ENCODE data around the gene PHACTR3.

The PHACTR3 gene

DNA sequence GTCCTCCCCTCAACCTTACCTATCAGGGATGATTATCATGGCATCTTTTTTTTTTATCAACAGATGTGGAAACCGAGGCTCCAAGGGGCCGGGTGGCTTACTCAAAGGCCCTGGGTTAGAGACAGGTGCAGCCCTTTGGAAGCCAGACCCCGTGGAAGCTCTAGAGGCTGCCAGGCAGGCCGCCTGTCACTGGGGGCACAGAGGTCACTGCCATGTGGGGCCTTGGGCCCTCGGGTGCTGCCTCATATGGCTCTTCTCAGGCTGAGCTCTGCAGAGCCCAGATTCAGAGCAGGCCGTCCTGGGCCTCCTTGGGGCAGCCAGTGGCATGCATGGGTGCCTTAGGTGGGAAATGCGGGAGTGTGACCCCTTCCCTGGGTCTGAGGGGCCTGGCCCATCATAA is 136.3 kb downstream of the PHACTR3 start:
- Mint-ChIP-seq H3K4me3 (no peak overlapping the region), H3K9me3 (no peaks in the 10 kb centered on the region), H3K36me3 (no peaks in the 10 kb centered on the region), H3K4me1 (no peaks in the 10 kb centered on the region), H3K27me3 (no peaks in the 10 kb centered on the region), H3K27ac (no peak overlapping the region)
- no peak for DNase-seq
- CTCF ChIA-PET: no interaction called here

DNA sequence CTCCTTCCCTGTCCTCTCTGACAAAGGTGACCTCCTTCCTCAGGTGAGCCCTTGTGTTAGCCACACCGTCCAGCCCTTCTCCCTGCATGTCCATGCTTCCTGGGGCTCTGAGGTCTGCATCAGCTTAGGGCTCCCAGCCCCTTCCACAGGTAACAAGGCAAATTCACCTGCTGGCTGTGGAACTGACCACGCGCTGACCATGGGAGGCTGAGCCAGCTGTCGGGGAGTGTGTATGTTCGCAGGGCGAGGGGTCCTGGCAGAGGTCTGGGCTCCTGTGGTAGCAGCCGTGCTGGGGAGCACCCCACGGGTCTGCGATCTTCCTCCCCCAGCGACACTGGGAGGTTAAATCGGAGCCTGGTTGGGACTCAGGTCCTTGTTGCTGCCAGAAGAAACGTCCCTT is 136.7 kb downstream of the PHACTR3 start:
- Mint-ChIP-seq H3K9me3 (no peaks in the 10 kb centered on the region), H3K27me3 (no peaks in the 10 kb centered on the region), H3K4me3 (no peak overlapping the region), H3K36me3 (no peaks in the 10 kb centered on the region), H3K4me1 (no peaks in the 10 kb centered on the region), H3K27ac (no peak overlapping the region)
- no peak for DNase-seq
- CTCF ChIA-PET: no interaction called here

DNA sequence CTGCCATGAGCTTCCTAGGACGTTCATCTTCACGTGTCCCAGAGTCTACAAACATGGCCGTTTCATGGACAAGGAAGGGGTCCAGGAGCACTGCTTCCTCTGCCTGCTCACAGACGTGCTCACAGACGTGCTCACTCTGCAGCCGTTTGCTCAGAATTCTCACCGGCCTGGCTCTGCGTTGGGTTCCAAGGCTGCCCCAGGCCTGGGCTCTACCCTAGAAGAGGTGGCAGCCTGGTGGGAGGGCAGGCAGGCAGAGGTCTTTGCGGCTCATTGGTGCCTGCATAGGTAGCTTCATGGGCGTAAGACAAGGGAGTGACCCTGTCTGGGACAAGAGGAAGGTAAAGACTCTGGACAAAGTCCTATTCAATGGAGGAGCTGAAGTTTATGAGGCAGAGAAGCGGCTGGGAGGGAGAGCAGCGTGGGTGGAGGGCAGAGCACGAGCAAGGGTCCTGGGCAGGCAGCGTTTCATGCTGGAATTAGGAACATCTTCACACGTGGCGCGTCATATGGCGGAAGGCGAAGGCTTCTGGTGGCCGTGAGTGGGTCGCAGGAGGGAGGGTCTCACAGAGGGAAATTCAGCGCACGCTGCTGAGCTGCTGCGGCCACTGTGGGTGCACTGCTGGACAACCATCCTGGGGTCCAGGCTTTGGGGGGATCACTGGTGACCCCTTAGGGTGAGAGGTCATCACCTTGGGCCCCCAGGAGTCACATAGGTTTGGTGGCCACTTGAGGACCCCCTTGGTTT is 138.2 kb downstream of the PHACTR3 start:
- peaks cover 2% of the 10 kb centered on the region for H3K27me3 Mint-ChIP-seq
- no peak overlapping the region for H3K27ac Mint-ChIP-seq
- H3K36me3 Mint-ChIP-seq: no peaks in the 10 kb centered on the region
- CTCF ChIA-PET: interaction anchor here (0.7 kb wide), 1 partner anchor 143 kb away, joined by 3 read pairs; no protein-coding TSS in a partner anchor
- H3K4me3 Mint-ChIP-seq: no peak overlapping the region
- no peak for DNase-seq
- no peaks in the 10 kb centered on the region for H3K9me3 Mint-ChIP-seq
- H3K4me1 Mint-ChIP-seq: no peaks in the 10 kb centered on the region

DNA sequence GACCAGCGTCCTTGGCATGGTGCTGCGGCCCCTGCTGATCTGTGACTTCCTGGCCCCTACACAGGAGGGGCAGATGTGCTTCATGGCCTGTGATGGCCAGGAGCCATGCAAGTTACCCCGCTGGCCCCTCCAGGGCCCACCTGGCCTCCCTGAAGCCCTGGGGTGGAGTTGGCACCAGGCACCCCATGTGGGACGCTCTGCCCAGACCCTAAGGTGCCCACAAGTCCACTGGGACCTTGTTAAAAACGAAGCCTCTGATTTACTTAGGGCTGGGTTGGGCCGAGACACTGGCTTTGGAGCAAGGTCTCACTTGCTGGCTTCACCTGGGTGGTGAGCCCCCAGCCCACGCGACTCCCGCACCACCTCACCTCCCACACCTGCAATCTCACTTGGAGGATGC is 139.0 kb downstream of the PHACTR3 start:
- no peak overlapping the region for H3K4me3 Mint-ChIP-seq
- no peaks in the 10 kb centered on the region for H3K36me3 Mint-ChIP-seq
- no peaks in the 10 kb centered on the region for H3K4me1 Mint-ChIP-seq
- H3K9me3 Mint-ChIP-seq: no peaks in the 10 kb centered on the region
- H3K27ac Mint-ChIP-seq: no peak overlapping the region
- no peak for DNase-seq
- H3K27me3 Mint-ChIP-seq: peaks cover 4% of the 10 kb centered on the region
- CTCF ChIA-PET: no interaction called here

DNA sequence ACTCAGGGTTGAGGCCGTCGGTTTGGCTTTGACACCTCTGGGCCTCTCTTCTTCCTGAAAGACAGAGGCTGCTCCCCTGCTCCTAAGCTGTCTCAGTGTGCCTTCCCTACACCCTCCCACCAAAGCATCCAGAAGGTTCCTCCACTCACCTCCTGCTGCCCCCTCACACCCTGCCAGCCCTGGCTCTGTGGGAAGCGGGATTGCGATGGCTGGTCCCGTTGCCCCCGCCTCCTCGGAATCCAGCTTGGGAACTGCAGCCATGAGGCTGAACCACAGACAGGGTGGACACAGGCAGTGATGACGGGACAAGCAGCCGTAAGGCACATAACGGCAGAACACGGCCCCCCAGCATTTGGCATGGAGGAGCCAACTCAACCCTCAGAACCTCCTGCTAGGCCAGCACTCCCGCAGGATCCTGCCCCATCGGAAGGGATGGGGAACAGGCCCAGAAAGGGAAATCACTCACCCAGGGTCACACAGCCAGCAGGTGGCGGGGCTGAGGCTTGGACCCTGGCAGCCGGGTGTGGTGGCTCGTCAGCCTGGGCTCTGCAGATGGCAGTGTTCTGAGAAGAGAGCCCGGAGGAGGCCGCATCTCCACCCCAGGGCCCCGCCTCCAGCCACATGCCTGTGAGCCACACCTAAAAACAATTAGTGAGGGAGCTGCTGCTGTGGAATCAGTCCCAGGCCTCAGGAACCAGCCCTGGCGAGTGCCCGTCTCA is 139.6 kb downstream of the PHACTR3 start:
- Mint-ChIP-seq H3K4me1 (no peaks in the 10 kb centered on the region), H3K9me3 (no peaks in the 10 kb centered on the region), H3K27ac (no peak overlapping the region), H3K36me3 (no peaks in the 10 kb centered on the region), H3K4me3 (no peak overlapping the region), H3K27me3 (peaks cover 4% of the 10 kb centered on the region)
- CTCF ChIA-PET: no interaction called here
- no peak for DNase-seq

DNA sequence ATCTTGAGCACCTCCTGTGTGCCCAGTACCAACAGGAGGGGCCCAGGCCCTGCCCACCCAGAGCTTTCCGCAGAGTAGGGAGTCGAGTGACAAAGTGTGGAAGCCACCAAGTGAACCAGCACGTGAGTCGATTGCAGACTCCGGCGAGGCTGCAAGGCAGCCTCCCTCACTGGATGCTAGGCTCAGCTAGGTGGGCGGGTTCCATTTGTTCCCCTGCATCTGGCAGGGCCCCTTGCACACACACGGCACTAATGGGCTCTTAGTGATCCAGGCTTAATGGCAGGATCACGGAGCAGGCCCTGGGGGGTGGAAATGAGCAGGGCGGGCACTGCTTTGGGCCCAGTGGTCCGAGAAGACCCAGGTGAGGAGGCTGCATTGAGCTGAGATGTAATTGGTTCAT is 140.4 kb downstream of the PHACTR3 start:
- no peaks in the 10 kb centered on the region for H3K9me3 Mint-ChIP-seq
- H3K36me3 Mint-ChIP-seq: no peaks in the 10 kb centered on the region
- no peak for DNase-seq
- H3K27ac Mint-ChIP-seq: no peak overlapping the region
- peaks cover 4% of the 10 kb centered on the region for H3K27me3 Mint-ChIP-seq
- no peaks in the 10 kb centered on the region for H3K4me1 Mint-ChIP-seq
- CTCF ChIA-PET: no interaction called here
- no peak overlapping the region for H3K4me3 Mint-ChIP-seq

DNA sequence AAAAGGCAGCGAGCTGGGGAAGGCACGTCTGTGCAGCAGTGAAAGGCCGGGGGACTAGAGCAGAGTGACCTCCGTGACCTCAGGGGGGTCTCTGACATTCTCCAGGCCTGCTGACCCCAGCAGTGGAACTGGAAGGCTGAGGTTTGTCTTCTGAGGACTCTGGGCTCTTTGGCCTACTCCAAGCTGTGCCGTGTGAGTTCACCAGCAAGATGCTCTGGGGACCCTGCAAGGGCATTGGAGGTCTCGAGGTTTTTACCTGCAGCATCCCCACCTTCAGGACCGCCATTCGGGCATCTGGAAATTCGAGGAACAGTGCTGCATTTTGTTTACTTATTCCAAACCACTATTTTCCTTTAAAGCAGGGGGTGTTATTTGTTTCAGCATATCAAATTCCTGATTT is 140.9 kb downstream of the PHACTR3 start:
- H3K9me3 Mint-ChIP-seq: no peaks in the 10 kb centered on the region
- H3K27me3 Mint-ChIP-seq: peaks cover 7% of the 10 kb centered on the region
- H3K27ac Mint-ChIP-seq: no peak overlapping the region
- H3K36me3 Mint-ChIP-seq: no peaks in the 10 kb centered on the region
- no peak overlapping the region for H3K4me3 Mint-ChIP-seq
- no peak for DNase-seq
- no peaks in the 10 kb centered on the region for H3K4me1 Mint-ChIP-seq
- CTCF ChIA-PET: no interaction called here

DNA sequence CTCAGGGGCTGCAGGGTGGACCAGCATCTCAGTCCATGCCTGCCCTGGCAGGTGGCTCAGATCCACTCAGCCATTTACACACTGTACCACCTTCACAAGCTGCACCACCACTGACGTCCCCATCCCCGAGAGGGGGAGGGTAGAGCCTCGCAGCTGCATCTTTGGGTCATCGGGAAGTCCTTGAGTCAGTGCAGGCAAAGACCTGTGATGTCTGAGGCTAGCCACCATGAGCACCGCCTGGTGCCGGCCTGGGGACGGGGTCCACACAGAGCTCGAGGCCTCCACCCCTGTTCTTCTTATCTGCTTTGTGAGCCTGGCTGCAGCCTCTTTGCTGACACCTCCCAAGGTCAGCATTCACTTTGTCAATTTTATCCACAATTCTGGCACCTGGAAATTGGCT is 141.4 kb downstream of the PHACTR3 start:
- Mint-ChIP-seq H3K27ac (no peak overlapping the region), H3K27me3 (peaks cover 13% of the 10 kb centered on the region), H3K4me3 (no peak overlapping the region), H3K9me3 (no peaks in the 10 kb centered on the region), H3K36me3 (no peaks in the 10 kb centered on the region), H3K4me1 (no peaks in the 10 kb centered on the region)
- CTCF ChIA-PET: no interaction called here
- no peak for DNase-seq

DNA sequence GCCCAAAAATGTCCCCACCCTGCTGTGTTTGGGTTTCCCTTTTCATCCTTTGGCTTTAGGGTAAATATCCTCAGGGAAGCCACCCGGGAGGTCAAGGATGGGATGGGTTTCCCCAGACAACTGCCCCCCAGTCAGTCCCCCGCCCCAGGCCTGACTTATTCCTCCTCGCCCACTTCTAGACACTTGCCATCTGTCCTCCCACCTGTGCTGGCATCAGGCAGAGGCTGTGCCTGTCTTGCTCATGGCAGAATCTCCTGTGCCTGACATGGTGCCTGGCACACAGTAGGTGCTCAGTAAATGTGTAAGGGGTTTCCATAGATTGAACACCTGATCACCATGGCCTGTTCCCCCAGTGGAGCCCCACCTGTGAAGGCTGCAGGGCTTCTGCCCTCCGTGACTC is 141.8 kb downstream of the PHACTR3 start:
- H3K36me3 Mint-ChIP-seq: no peaks in the 10 kb centered on the region
- H3K4me1 Mint-ChIP-seq: no peaks in the 10 kb centered on the region
- no peaks in the 10 kb centered on the region for H3K9me3 Mint-ChIP-seq
- CTCF ChIA-PET: no interaction called here
- no peak overlapping the region for H3K4me3 Mint-ChIP-seq
- DNase-seq: no peak
- H3K27ac Mint-ChIP-seq: no peak overlapping the region
- peaks cover 17% of the 10 kb centered on the region for H3K27me3 Mint-ChIP-seq

DNA sequence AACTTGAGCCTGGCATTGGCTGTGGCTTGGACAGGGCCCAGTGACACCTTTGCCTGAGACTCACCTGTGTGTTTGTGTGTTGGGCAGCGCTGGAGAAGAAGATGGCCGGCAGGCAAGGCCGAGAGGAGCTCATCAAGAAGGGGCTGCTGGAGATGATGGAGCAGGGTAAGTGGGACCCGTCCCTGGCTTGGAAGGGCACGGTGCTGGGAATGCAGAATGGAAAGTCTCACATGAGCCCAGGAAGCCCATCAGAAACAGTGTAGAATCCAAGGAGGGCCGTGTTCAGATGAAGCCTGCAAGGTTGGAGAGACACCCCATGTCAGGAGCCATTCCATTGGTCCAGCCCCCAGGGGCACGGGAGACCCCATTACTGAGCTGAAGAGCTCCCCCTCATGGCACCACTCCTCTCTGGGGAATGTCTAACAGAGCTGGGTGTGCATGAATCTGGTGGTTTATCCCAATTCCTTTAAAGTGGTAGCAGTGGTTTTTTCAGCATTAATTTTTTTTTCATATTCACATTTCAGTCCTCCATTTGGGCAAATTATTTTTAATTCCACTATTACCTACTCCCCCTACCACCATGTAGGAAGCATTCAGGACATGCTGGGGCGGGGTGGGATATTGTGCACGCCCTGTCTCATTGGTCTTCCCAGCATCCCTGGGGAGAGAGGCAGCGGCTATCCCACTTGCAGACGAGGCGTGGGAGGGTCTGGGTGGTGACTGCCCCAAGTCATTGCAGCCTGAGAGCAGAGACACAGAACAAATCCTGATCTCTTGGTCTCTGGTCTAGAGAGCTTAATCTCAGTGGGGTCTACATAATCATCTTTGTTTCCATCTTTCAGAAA is 143.6 kb downstream of the PHACTR3 start:
- Mint-ChIP-seq H3K27me3 (peaks cover 19% of the 10 kb centered on the region), H3K9me3 (no peaks in the 10 kb centered on the region), H3K36me3 (no peaks in the 10 kb centered on the region), H3K4me3 (no peak overlapping the region), H3K4me1 (no peaks in the 10 kb centered on the region), H3K27ac (no peak overlapping the region)
- DNase-seq: no peak
- CTCF ChIA-PET: no interaction called here

DNA sequence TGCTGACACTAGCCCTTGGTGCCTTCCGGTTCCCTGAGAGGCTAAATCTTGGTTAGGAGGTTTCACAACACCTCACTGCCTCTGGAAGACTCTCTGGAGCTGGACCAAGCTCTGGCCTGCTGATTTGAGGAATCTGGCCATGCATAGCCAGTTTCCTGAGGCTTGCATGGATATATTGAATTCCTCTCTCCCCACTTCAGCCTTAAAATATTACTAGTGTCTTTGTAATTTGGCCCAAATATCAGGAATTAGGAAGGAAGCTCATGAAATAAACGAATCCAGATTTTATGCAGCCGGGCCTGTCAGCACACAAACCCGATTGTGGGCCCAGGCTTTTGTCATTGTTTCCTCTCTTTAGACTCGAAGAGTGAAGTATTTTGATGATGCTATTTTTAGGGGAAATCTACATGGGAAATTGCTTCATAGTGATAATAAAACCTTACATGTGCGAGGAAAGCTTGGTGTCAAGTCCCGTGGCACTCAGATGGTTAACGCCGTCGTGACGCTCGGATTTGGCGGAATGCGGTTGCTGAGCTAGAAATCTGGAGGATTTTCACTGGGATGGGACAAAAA is 144.4 kb downstream of the PHACTR3 start:
- Mint-ChIP-seq H3K4me3 (no peak overlapping the region), H3K27me3 (peaks cover 19% of the 10 kb centered on the region), H3K9me3 (no peaks in the 10 kb centered on the region), H3K4me1 (no peaks in the 10 kb centered on the region), H3K27ac (no peak overlapping the region), H3K36me3 (no peaks in the 10 kb centered on the region)
- no peak for DNase-seq
- CTCF ChIA-PET: no interaction called here

DNA sequence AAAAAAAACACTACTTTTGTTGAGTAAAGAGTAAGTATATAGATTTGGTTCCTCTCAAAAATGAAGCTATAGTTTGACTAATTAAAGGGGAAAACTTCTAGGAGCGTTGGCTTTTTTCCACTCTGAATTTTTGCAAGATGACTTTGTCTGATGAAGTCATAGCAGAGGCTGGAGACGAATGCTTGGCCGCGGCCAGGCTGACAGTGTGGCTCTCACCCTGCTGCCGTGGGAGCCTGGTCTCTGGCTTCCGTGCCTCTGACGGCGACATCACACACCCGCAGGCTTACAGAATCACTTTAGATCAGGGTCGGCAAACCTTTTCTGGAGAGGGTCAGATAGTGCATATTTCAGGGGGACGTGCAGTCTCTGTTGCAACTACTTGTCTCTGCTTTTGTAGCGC is 145.0 kb downstream of the PHACTR3 start:
- Mint-ChIP-seq H3K4me3 (no peak overlapping the region), H3K27me3 (peaks cover 19% of the 10 kb centered on the region), H3K4me1 (no peaks in the 10 kb centered on the region), H3K27ac (no peak overlapping the region), H3K36me3 (no peaks in the 10 kb centered on the region), H3K9me3 (no peaks in the 10 kb centered on the region)
- CTCF ChIA-PET: no interaction called here
- DNase-seq: no peak

DNA sequence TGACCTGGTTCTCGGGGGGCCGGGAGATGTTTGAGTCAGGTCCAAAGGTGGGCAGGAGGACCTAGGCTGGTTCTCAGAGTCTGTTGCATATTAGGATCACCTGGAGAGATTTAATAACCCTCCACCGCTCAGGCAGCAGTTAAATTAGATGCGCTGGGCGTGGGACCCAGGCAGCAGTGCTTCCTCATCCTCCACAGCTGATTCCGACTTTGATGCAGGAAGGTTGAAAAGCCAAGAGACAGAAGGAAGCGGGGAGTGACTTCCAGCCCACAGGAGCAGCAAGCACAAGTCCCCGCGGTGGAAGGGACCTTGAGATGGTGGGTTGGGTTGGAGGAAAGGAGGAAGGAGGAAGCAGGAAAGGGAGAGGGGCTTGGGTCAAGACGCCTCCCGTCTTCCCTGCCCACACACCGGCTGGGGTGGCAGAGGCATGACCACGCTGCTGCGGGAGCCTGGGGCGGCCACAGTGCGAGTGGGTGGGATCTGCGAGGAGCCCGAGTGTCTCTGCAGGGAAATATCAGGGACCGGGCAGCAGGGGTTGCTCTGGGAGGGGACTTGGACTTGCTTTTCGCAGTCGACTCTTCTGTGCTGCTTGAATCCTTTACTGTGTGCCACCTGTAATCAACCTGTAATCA is 146.0 kb downstream of the PHACTR3 start:
- Mint-ChIP-seq H3K27me3 (peaks cover 19% of the 10 kb centered on the region), H3K27ac (no peak overlapping the region), H3K4me1 (no peaks in the 10 kb centered on the region), H3K9me3 (no peaks in the 10 kb centered on the region), H3K36me3 (no peaks in the 10 kb centered on the region), H3K4me3 (no peak overlapping the region)
- DNase-seq: no peak
- CTCF ChIA-PET: interaction anchor here (0.7 kb wide), 1 partner anchor 153 kb away, joined by 6 read pairs; no protein-coding TSS in a partner anchor
